DOHH2 (cell line): ENCODE measurements around the gene TNRC6C.

Source experiments
- EZH2phosphoT487 ChIP-seq: fragments of 200-600 bp; sonication (generic); IDR thresholded peaks from 2 replicates; pipeline ENCODE4 v1.6.1; 2017; ENCODE audit warnings: borderline replicate concordance, mild to moderate bottlenecking, antibody characterized with exemption, low read length, moderate library complexity, mixed read lengths
- TF ChIP-seq, protein P1 (sequence below): fragments of 200-600 bp; sonication (generic); IDR thresholded peaks from one replicate; pipeline ENCODE4 v1.5.1; 2014; ENCODE audit warnings: antibody characterized with exemption, mild to moderate bottlenecking, low read depth, low read length; ENCODE audit not compliant: poor library complexity, severe bottlenecking

DNA sequence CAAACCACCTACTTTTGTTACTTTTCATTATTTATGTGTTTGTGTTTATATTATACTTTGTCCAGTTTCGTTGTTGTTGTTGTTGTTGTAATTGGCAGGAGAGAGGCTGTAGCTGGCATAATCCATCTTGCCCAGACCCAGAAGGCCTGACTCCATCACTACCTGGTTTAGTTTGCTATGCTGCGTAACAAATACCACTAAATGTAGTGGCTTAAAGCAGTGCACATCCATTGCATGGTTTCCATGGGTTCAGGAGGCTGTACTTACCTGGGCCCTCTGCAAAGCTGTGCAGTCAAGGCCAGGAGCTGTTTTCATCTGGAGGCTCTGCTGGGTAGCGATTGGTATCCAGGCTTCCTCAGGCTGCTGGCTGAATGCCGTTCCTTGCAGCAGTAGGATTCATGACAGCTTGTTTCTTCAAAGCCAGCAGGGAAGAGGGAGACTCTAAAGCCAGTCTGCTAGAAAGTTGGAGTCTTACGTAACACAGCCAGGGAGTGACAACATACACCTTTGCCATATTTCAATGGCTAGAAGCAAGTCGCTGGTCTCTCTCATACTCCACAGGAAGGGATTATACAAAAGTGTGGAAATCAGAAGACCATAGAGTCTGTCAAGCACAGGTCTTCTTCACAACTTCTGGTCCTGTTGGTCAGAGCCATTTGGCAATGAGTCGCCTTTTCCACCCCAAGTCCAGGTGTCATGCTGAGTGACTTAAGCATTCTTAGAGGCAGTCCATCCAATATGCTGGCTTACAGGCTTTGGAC lies 41.1 kb downstream of the TNRC6C start:
- TF ChIP-seq, protein P1, sequence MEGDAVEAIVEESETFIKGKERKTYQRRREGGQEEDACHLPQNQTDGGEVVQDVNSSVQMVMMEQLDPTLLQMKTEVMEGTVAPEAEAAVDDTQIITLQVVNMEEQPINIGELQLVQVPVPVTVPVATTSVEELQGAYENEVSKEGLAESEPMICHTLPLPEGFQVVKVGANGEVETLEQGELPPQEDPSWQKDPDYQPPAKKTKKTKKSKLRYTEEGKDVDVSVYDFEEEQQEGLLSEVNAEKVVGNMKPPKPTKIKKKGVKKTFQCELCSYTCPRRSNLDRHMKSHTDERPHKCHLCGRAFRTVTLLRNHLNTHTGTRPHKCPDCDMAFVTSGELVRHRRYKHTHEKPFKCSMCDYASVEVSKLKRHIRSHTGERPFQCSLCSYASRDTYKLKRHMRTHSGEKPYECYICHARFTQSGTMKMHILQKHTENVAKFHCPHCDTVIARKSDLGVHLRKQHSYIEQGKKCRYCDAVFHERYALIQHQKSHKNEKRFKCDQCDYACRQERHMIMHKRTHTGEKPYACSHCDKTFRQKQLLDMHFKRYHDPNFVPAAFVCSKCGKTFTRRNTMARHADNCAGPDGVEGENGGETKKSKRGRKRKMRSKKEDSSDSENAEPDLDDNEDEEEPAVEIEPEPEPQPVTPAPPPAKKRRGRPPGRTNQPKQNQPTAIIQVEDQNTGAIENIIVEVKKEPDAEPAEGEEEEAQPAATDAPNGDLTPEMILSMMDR = no peak
- TF ChIP-seq EZH2phosphoT487 = no peak
